Measurements from ENCODE around the gene OTUB2. TPM values are rescaled to one million over a fixed set of nuclear protein-coding genes. Genes with fewer than 3 reads are reported as not detected.

Gene OTUB2
- total RNA-seq, 4 donors from 2014 or later = 2.1 to 10.3 (median 7.4) TPM

DNA sequence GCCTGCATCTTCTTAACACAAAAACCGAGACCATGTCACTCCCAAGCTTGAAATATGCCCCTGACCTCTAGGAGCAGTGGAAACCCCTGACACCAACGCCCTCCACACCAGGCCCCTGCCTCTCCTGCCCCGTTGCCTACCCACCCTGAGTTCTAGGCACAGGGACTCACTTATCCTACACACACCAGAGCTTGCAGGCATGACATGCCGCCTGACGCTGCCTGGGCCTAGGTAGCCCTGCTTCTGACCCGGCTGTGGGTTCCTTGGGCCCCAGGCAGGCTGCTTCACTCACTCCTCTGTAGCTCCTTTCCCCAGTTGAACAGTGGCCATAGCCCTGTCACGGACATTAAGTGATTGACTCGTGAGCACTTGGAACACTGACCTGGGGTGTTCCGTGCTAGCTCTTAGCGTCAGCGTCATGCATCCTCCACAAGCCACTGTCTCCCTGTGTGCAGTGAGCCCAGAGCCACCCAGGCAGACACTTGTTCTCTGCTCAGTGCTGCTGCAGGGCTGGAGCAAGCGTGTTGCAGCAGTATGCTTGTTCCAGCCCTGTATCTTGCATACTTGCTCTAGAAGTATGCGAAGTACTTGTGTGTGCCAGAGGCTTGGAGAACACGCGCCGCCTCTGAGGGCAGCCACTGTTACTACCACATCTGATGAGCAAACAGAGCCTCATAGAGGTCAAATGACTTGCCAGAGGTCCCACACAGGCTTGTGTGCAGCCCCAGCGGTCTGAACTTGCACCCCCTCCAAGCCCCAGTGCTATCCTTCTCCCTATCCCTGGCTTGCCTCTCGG, 15.6 kb downstream of the OTUB2 start:
- Histone ChIP-seq H3K4me3 (no peak overlapping the region), H3K27me3 (no peaks in the 10 kb centered on the region), H3K27ac (no peak overlapping the region), H3K4me1 (peaks cover 0 to 11% (median 0%) of the 10 kb centered on the region in 3 donors), H3K9me3 (no peaks in the 10 kb centered on the region), H3K36me3 (peaks cover 0 to 49% (median 0%) of the 10 kb centered on the region in 3 donors)
- WGBS, 2 donors = 74 to 77% methylated on average over 10 to 11 of the region's 18 CpGs
- TF ChIP-seq POLR2A (IDR thresholded peaks at IDR 0.05) = no peak
- TF ChIP-seq, protein P1, sequence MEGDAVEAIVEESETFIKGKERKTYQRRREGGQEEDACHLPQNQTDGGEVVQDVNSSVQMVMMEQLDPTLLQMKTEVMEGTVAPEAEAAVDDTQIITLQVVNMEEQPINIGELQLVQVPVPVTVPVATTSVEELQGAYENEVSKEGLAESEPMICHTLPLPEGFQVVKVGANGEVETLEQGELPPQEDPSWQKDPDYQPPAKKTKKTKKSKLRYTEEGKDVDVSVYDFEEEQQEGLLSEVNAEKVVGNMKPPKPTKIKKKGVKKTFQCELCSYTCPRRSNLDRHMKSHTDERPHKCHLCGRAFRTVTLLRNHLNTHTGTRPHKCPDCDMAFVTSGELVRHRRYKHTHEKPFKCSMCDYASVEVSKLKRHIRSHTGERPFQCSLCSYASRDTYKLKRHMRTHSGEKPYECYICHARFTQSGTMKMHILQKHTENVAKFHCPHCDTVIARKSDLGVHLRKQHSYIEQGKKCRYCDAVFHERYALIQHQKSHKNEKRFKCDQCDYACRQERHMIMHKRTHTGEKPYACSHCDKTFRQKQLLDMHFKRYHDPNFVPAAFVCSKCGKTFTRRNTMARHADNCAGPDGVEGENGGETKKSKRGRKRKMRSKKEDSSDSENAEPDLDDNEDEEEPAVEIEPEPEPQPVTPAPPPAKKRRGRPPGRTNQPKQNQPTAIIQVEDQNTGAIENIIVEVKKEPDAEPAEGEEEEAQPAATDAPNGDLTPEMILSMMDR (IDR thresholded peaks at IDR 0.05) = no peak
- intact Hi-C loops (cut with DNase I) = no loop called here
- DNase-seq = no peak

DNA sequence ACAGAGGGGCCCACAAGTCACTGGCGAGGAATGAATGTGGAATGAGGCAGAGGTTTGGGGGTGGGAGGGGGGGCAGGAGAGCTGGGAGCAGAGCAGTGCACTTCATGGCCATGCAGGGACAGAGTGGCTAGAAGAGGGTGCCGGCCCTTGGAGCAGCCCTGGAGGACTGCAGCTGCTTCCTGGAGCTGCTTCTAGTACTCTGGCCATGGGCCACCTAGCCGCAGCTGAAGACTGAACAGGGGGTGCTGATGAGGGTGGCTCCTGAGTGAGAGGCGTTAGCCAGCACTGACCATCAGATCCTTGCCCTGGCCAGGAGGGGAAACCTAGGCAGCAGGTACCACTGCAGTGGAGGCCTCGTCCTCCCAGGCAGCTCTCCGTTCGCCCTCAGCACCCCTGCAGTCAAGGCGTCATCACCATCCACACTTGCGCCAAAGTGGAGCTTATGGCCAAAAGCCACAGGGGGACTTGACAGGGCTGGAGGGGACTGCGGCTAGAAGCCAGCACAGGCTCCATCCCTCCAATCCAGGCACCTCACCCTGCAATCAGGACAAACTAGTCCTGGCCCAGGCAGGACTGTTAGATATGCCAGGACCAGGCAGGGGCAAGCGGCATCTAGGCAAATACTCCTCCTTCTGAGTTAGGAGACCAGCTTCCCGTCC, 16.4 kb downstream of the OTUB2 start:
- Histone ChIP-seq H3K4me1 (peaks cover 0 to 11% (median 0%) of the 10 kb centered on the region in 3 donors), H3K4me3 (no peak overlapping the region), H3K27me3 (no peaks in the 10 kb centered on the region), H3K36me3 (peaks cover 0 to 57% (median 0%) of the 10 kb centered on the region in 3 donors), H3K9me3 (no peaks in the 10 kb centered on the region), H3K27ac (no peak overlapping the region)
- TF ChIP-seq, protein P1 (IDR thresholded peaks at IDR 0.05) = no peak
- no peak for TF ChIP-seq POLR2A (IDR thresholded peaks at IDR 0.05)
- intact Hi-C loops (cut with DNase I) = no loop called here
- DNase-seq = no peak
- 54 to 94% methylated on average over 3 to 4 of the region's 12 CpGs for WGBS, 2 donors

DNA sequence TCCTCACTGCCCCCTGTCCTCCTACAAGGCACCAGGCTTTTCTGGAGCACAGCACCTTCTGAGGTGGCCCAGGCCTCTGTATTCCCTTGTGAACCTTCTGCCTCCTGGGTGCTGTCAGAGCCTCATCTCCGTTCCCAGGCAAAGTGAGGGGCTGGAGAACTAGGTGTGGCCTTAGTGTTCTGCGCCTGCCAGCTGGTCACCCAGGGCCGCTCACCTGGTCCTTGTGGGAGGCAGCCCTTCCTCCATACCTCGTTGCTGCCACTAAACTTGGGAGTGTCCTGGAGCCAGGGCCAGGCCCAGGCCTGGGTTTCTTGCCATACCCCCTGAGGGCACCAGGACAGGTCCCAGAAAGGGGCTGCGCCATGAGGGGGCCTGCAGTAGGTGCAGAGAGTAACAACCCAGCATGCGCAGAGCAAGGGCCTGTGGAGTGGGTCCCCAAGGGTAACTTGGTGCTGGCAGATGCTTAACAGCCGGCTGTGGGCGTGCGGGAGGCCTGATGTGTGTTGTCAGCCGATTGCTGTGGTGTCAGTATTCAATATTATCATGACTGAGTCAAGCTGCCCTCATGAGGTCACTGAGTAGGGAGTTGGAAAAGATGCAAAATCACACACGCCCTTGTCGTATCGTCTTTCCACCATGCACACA, 17.1 kb downstream of the OTUB2 start:
- TF ChIP-seq, protein P1 (IDR thresholded peaks at IDR 0.05) = no peak
- no peak for TF ChIP-seq POLR2A (IDR thresholded peaks at IDR 0.05)
- Histone ChIP-seq H3K4me1 (peaks cover 0 to 11% (median 0%) of the 10 kb centered on the region in 3 donors), H3K27ac (no peak overlapping the region), H3K9me3 (no peaks in the 10 kb centered on the region), H3K36me3 (peaks cover 4 to 57% (median 4%) of the 10 kb centered on the region in 3 donors), H3K27me3 (no peaks in the 10 kb centered on the region), H3K4me3 (no peak overlapping the region)
- intact Hi-C loops (cut with DNase I) = no loop called here
- 74 to 77% methylated on average over 7 to 9 of the region's 13 CpGs for WGBS, 2 donors
- DNase-seq = no peak

DNA sequence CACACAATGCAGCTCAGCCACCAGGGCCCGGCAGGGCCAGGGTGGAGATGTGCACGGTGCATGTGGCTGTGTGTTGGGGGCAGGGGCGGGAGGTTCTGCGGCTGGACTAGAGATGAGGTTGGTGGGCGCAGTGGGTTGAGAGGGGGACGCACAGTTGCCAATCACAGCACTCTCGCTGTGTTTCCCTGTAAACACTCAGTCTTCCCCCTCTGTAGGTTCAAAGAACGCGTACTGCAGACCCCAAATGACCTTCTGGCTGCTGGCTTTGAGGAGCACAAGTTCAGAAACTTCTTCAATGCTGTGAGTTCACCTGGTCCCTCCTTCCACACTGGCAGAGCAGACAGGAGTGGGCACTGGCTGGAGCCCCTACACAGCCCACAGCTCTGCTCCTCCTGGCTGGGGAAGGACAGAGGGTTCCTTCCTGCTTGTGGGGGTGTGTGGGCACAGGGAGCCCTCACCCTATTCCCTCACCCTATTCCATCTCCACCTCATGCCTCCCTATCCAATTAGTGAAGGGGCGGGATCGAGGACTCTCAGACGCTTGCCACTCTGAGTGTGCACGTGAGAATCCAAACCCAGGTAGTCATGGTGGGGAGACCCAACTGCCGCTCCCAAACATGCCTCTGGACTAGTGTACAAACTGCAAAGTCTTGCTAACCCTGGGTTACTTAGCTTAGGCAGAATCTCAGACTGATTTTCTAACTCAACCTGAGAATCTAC, 17.8 kb downstream of the OTUB2 start:
- Histone ChIP-seq H3K36me3 (peaks cover 9 to 63% (median 9%) of the 10 kb centered on the region in 3 donors), H3K27ac (no peak overlapping the region), H3K4me3 (no peak overlapping the region), H3K4me1 (peaks cover 0 to 11% (median 0%) of the 10 kb centered on the region in 3 donors), H3K9me3 (no peaks in the 10 kb centered on the region), H3K27me3 (no peaks in the 10 kb centered on the region)
- WGBS, 2 donors = 89 to 95% methylated on average over 6 to 7 of the region's 14 CpGs
- no peak for TF ChIP-seq POLR2A (IDR thresholded peaks at IDR 0.05)
- TF ChIP-seq, protein P1 (IDR thresholded peaks at IDR 0.05) = no peak
- DNase-seq = no peak
- intact Hi-C loops (cut with DNase I) = no loop called here

All from esophagus squamous epithelium (tissue), 5 donors.